Mucosa of rectum (tissue), 2 donors: ENCODE measurements around the gene CELA1.
"Not testable (repeated sequence)": the region's sequence is repeated elsewhere in the genome, so short reads cannot be mapped to it uniquely, and the experiment has no call there.

Source experiments
- H3K27ac ChIP-seq, 2 donors: one replicate each; pipeline ENCODE4 v1.7.0; 2013; ENCODE audit warnings: inconsistent platforms in 2 of 2, low read depth in 2 of 2, low read length in 2 of 2
- H3K27me3 ChIP-seq, 2 donors: one replicate each; pipeline ENCODE4 v1.7.0; 2013; ENCODE audit warnings: low read length in 2 of 2; ENCODE audit not compliant: control insufficient read depth in 2 of 2, insufficient read depth in 2 of 2
- H3K36me3 ChIP-seq, 2 donors: one replicate each; pipeline ENCODE4 v1.7.0; 2013; ENCODE audit warnings: low read length in 2 of 2; ENCODE audit not compliant: control insufficient read depth in 2 of 2, insufficient read depth in 2 of 2
- H3K4me1 ChIP-seq, 2 donors: one replicate each; pipeline ENCODE4 v1.7.0; 2013; ENCODE audit warnings: low read length in 2 of 2, mild to moderate bottlenecking in 1 of 2; ENCODE audit not compliant: control insufficient read depth in 2 of 2, insufficient read depth in 2 of 2
- H3K4me3 ChIP-seq, 2 donors: one replicate each; pipeline ENCODE4 v1.7.0; 2013; ENCODE audit warnings: low read length in 2 of 2
- H3K9ac ChIP-seq, 2 donors: one replicate each; pipeline ENCODE4 v1.7.0; 2013; ENCODE audit warnings: low read length in 2 of 2, low read depth in 1 of 2, mild to moderate bottlenecking in 1 of 2
- H3K9me3 ChIP-seq, 2 donors: one replicate each; pipeline ENCODE4 v1.7.0; 2013; ENCODE audit warnings: low read length in 2 of 2; ENCODE audit not compliant: control insufficient read depth in 2 of 2
- donor health status: healthy.
- donor health status: Normal muscosa, but diverticular disease.

The CELA1 gene

GRCh38 chr12:51320311-51320694 is 26.2 kb downstream of the CELA1 start:
- H3K9ac ChIP-seq: no peak overlapping the region
- H3K36me3 ChIP-seq: no peaks in the 10 kb centered on the region
- H3K4me3 ChIP-seq: no peak overlapping the region
- H3K9me3 ChIP-seq: no peaks in the 10 kb centered on the region
- H3K27ac ChIP-seq: peak overlapping the region in 1 of 2 donors; percentile 44
- no peaks in the 10 kb centered on the region for H3K27me3 ChIP-seq
- peaks cover 14 to 16% of the 10 kb centered on the region in 2 donors for H3K4me1 ChIP-seq

- Histone ChIP-seq H3K4me3 (peak overlapping the region in 1 of 2 donors; percentile 28), H3K27ac (peak overlapping the region in 1 of 2 donors; percentile 26)
Measured at GRCh38 chr12:51318846-51319599, 27.5 kb downstream of the CELA1 start.

GRCh38 chr12:51318057-51318806 is 28.2 kb downstream of the CELA1 start:
- peaks cover 12 to 16% of the 10 kb centered on the region in 2 donors for H3K4me1 ChIP-seq
- H3K9ac ChIP-seq, H3K27me3 ChIP-seq, H3K9me3 ChIP-seq, H3K36me3 ChIP-seq, H3K27ac ChIP-seq: not testable (repeated sequence)
- peak overlapping the region in 1 of 2 donors; percentile 28 for H3K4me3 ChIP-seq

More at GRCh38 chr12:51318846-51319599, 27.5 kb downstream of the CELA1 start:
- Histone ChIP-seq H3K4me1 (peaks cover 12 to 16% of the 10 kb centered on the region in 2 donors), H3K9ac (no peak overlapping the region), H3K9me3 (no peaks in the 10 kb centered on the region), H3K27me3 (no peaks in the 10 kb centered on the region), H3K36me3 (no peaks in the 10 kb centered on the region)

- Histone ChIP-seq H3K4me3 (no peak overlapping the region), H3K27ac (no peak overlapping the region), H3K9me3 (no peaks in the 10 kb centered on the region), H3K27me3 (no peaks in the 10 kb centered on the region), H3K4me1 (peaks cover 9 to 19% of the 10 kb centered on the region in 2 donors), H3K36me3 (peaks cover 0 to 4% of the 10 kb centered on the region in 2 donors), H3K9ac (no peak overlapping the region)
Measured at GRCh38 chr12:51311389-51311788, 35.1 kb downstream of the CELA1 start.

- Histone ChIP-seq H3K9ac (peak overlapping the region; percentile 53 to 58), H3K4me1 (peaks cover 9 to 19% of the 10 kb centered on the region in 2 donors), H3K27me3 (no peaks in the 10 kb centered on the region), H3K36me3 (peaks cover 0 to 4% of the 10 kb centered on the region in 2 donors), H3K9me3 (no peaks in the 10 kb centered on the region), H3K27ac (peak overlapping the region; percentile 87), H3K4me3 (peak overlapping the region; percentile 26 to 29)
Measured at GRCh38 chr12:51307655-51308593, 38.6 kb downstream of the CELA1 start.

GRCh38 chr12:51306507-51306906 is 40.0 kb downstream of the CELA1 start:
- no peaks in the 10 kb centered on the region for H3K9me3 ChIP-seq
- no peak overlapping the region for H3K4me3 ChIP-seq
- H3K27me3 ChIP-seq: no peaks in the 10 kb centered on the region
- no peak overlapping the region for H3K9ac ChIP-seq
- peaks cover 9 to 19% of the 10 kb centered on the region in 2 donors for H3K4me1 ChIP-seq
- H3K27ac ChIP-seq: no peak overlapping the region
- H3K36me3 ChIP-seq: peaks cover 0 to 7% of the 10 kb centered on the region in 2 donors

GRCh38 chr12:51300768-51301167 is 45.7 kb downstream of the CELA1 start:
- not testable (repeated sequence) for H3K9ac ChIP-seq

GRCh38 chr12:51295651-51296050 is 50.8 kb downstream of the CELA1 start:
- Histone ChIP-seq H3K27me3 (no peaks in the 10 kb centered on the region), H3K4me3 (no peak overlapping the region), H3K9ac (no peak overlapping the region), H3K36me3 (no peaks in the 10 kb centered on the region), H3K4me1 (peaks cover 0 to 4% of the 10 kb centered on the region in 2 donors), H3K9me3 (no peaks in the 10 kb centered on the region), H3K27ac (no peak overlapping the region)

More at GRCh38 chr12:51300768-51301167, 45.7 kb downstream of the CELA1 start:
- not testable (repeated sequence) for H3K27me3 ChIP-seq, H3K36me3 ChIP-seq, H3K9me3 ChIP-seq, H3K27ac ChIP-seq, H3K4me3 ChIP-seq, H3K4me1 ChIP-seq

GRCh38 chr12:51294097-51294496 is 52.4 kb downstream of the CELA1 start:
- H3K9me3 ChIP-seq, H3K4me3 ChIP-seq, H3K9ac ChIP-seq, H3K4me1 ChIP-seq, H3K27me3 ChIP-seq, H3K27ac ChIP-seq, H3K36me3 ChIP-seq: not testable (repeated sequence)
